CD4-positive, alpha-beta T cell (primary cell): Measurements from ENCODE around the gene BACE2. TPM values are rescaled to one million over a fixed set of nuclear protein-coding genes. Genes with fewer than 3 reads are reported as not detected.

Source experiments
- ATAC-seq: fragments of 200-7000 bp; cut with Tn5 transposase; one replicate; pipeline ENCODE4 v1.10.0; 2022; ENCODE audit warnings: mild to moderate bottlenecking; ENCODE audit not compliant: poor library complexity
- CTCF ChIA-PET: fragments of 350-600 bp; sonication (Branson Sonifier 250); formaldehyde crosslinking; loops from one replicate; lab custom pipeline; 2021; ENCODE audit warnings: antibody characterized with exemption, inconsistent platforms; lab: Charles Lee
- POLR2A ChIA-PET: fragments of 350-600 bp; sonication (Branson Sonifier 250); formaldehyde crosslinking; loops from one replicate; lab custom pipeline; 2021; ENCODE audit warnings: antibody characterized with exemption, inconsistent platforms; lab: Charles Lee
- DNase-seq, 14 experiments: peaks; one replicate each; pipeline ENCODE4 v3.0.0-alpha.2; 2013 to 2020; ENCODE audit warnings: mixed read lengths in 2 of 14
- H3K27ac ChIP-seq, 2 donors: one replicate each; pipeline versions ENCODE4 v1.5.1 to v1.7.0; 2013; ENCODE audit warnings: low read length in 2 of 2, low read depth in 1 of 2, mild to moderate bottlenecking in 1 of 2
- H3K27me3 ChIP-seq, 2 experiments: 1 replicate in 1 of 2; 2 replicates in 1 of 2; pipeline versions ENCODE4 v1.6.1 to v1.7.0; 2013; ENCODE audit warnings: low read length in 2 of 2, control low read depth in 1 of 2, mild to moderate bottlenecking in 1 of 2, moderate library complexity in 1 of 2; ENCODE audit not compliant: insufficient read depth in 2 of 2, control insufficient read depth in 1 of 2
- H3K36me3 ChIP-seq: one replicate; pipeline ENCODE4 v1.6.1; 2013; ENCODE audit warnings: low read length, control low read depth; ENCODE audit not compliant: insufficient read depth
- H3K4me1 ChIP-seq: one replicate; pipeline ENCODE4 v1.6.1; 2013; ENCODE audit warnings: low read length, control low read depth; ENCODE audit not compliant: insufficient read depth
- H3K4me3 ChIP-seq: one replicate; pipeline ENCODE4 v1.5.1; 2013; ENCODE audit warnings: mild to moderate bottlenecking, low read length, moderate library complexity
- H3K9me3 ChIP-seq, 2 experiments: 1 replicate in 1 of 2; 2 replicates in 1 of 2; pipeline versions ENCODE4 v1.6.1 to v1.7.0; 2013; ENCODE audit warnings: low read length in 2 of 2, mild to moderate bottlenecking in 2 of 2, control low read depth in 1 of 2, moderate library complexity in 1 of 2; ENCODE audit not compliant: control insufficient read depth in 1 of 2, insufficient read depth in 1 of 2
- H3K27ac Mint-ChIP-seq: one replicate; pipeline ENCODE4 v1.8.0; 2020; ENCODE audit warnings: mixed read lengths
- H3K27me3 Mint-ChIP-seq: one replicate; pipeline ENCODE4 v1.8.0; 2021; ENCODE audit warnings: mixed read lengths
- H3K36me3 Mint-ChIP-seq: one replicate; pipeline ENCODE4 v1.8.0; 2021; ENCODE audit warnings: low read depth, mixed read lengths
- H3K4me1 Mint-ChIP-seq: one replicate; pipeline ENCODE4 v1.8.0; 2021; ENCODE audit warnings: low read depth, mixed read lengths
- H3K4me3 Mint-ChIP-seq: one replicate; pipeline ENCODE4 v1.8.0; 2020; ENCODE audit warnings: mild to moderate bottlenecking, mixed read lengths
- H3K9me3 Mint-ChIP-seq: one replicate; pipeline ENCODE4 v1.8.0; 2020; ENCODE audit warnings: mixed read lengths
- CTCF ChIP-seq: fragments of 200-600 bp; IDR thresholded peaks from one replicate; pipeline ENCODE4 v1.8.0; 2022; ENCODE audit warnings: antibody characterized with exemption, mild to moderate bottlenecking
- intact Hi-C, 2 experiments: fragments of 100-400 bp; cut with DNase I in 1 of 2; cut with micrococcal nuclease in 1 of 2; formaldehyde crosslinking; loops; one replicate each; pipeline versions ENCODE4 v1.15.1 to v1.9.0; 2023 to 2025; cut with DNase I, micrococcal nuclease
- total RNA-seq, 174 experiments: library from RNA in 2 of 174; stranded (reverse) in 2 of 174; gene quantifications; one replicate each; pipeline ENCODE4 v1.2.3 and lab custom pipeline; 2021 to 2026

The BACE2 gene
- total RNA-seq, 2 experiments from 2014 or later: 0.16 TPM; not detected in 1

- no peaks in the 10 kb centered on the region for H3K36me3 Mint-ChIP-seq
- ChIA-PET POLR2A (no interaction called here), CTCF (no interaction called here)
- no peaks in the 10 kb centered on the region for H3K9me3 ChIP-seq
- H3K36me3 ChIP-seq: no peaks in the 10 kb centered on the region
- TF ChIP-seq CTCF: no peak
- no peak for ATAC-seq
- H3K27me3 ChIP-seq: peaks cover 0 to 6% of the 10 kb centered on the region in 2 experiments
- H3K27ac Mint-ChIP-seq: no peak overlapping the region
- no peak for DNase-seq
- no peaks in the 10 kb centered on the region for H3K4me1 ChIP-seq
- no peaks in the 10 kb centered on the region for H3K9me3 Mint-ChIP-seq
- H3K4me1 Mint-ChIP-seq: no peaks in the 10 kb centered on the region
- no peak overlapping the region for H3K4me3 Mint-ChIP-seq
- intact Hi-C loops: no loop called here
- no peak overlapping the region for H3K27ac ChIP-seq
- no peak overlapping the region for H3K4me3 ChIP-seq
- H3K27me3 Mint-ChIP-seq: peaks cover 15% of the 10 kb centered on the region
Measured at GRCh38 chr21:41229509-41230248, 61.7 kb downstream of the BACE2 start.

GRCh38 chr21:41230497-41230896, 62.5 kb downstream of the BACE2 start:
- H3K27ac ChIP-seq: no peak overlapping the region
- H3K4me1 Mint-ChIP-seq: no peaks in the 10 kb centered on the region
- H3K9me3 ChIP-seq: no peaks in the 10 kb centered on the region
- H3K27ac Mint-ChIP-seq: no peak overlapping the region
- ATAC-seq (no peak), DNase-seq (no peak)
- intact Hi-C loops: no loop called here
- ChIA-PET POLR2A (no interaction called here), CTCF (no interaction called here)
- no peak overlapping the region for H3K4me3 Mint-ChIP-seq
- no peak overlapping the region for H3K4me3 ChIP-seq
- H3K9me3 Mint-ChIP-seq: no peaks in the 10 kb centered on the region
- H3K36me3 ChIP-seq: no peaks in the 10 kb centered on the region
- no peaks in the 10 kb centered on the region for H3K4me1 ChIP-seq
- peaks cover 15% of the 10 kb centered on the region for H3K27me3 Mint-ChIP-seq
- no peaks in the 10 kb centered on the region for H3K36me3 Mint-ChIP-seq
- TF ChIP-seq CTCF: no peak
- peaks cover 0 to 8% of the 10 kb centered on the region in 2 experiments for H3K27me3 ChIP-seq

- H3K27ac ChIP-seq: no peak overlapping the region
- no peak for TF ChIP-seq CTCF
- Mint-ChIP-seq H3K9me3 (no peaks in the 10 kb centered on the region), H3K4me1 (no peaks in the 10 kb centered on the region), H3K27me3 (peaks cover 19% of the 10 kb centered on the region), H3K36me3 (no peaks in the 10 kb centered on the region), H3K4me3 (no peak overlapping the region), H3K27ac (no peak overlapping the region)
- DNase-seq (no peak), ATAC-seq (no peak)
- H3K4me3 ChIP-seq: no peak overlapping the region
- intact Hi-C loops: no loop called here
- no peaks in the 10 kb centered on the region for H3K36me3 ChIP-seq
- ChIA-PET POLR2A (no interaction called here), CTCF (no interaction called here)
- no peaks in the 10 kb centered on the region for H3K9me3 ChIP-seq
- H3K27me3 ChIP-seq: peaks cover 0 to 8% of the 10 kb centered on the region in 2 experiments
- H3K4me1 ChIP-seq: no peaks in the 10 kb centered on the region
Measured at GRCh38 chr21:41231060-41231459, 63.1 kb downstream of the BACE2 start.
